Lung (tissue), 12 donors: Measurements from ENCODE around the gene R3HCC1L. TPM values are rescaled to one million over a fixed set of nuclear protein-coding genes. Genes with fewer than 3 reads are reported as not detected.

Experiments
- ATAC-seq: fragments of 200-7000 bp; cut with Tn5 transposase; one replicate; pipeline ENCODE4 v1.9.1; 2020; ENCODE audit warnings: moderate number of reproducible peaks; ENCODE audit not compliant: insufficient read depth, low FRiP score
- DNase-seq, 3 donors: peaks; one replicate each; pipeline ENCODE4 v3.0.0-alpha.2; 2013 to 2017
- H3K27ac ChIP-seq, 2 donors: one replicate each; pipeline ENCODE4 v1.5.1; 2013; ENCODE audit warnings: mild to moderate bottlenecking in 2 of 2, moderate library complexity in 2 of 2, control low read depth in 1 of 2, inconsistent platforms in 1 of 2, low read depth in 1 of 2, low read length in 1 of 2
- H3K27me3 ChIP-seq, 3 donors: one replicate each; pipeline ENCODE4 v1.5.1; 2013; ENCODE audit warnings: low read length in 2 of 3; ENCODE audit not compliant: control insufficient read depth in 3 of 3, insufficient read depth in 3 of 3
- H3K36me3 ChIP-seq, 4 donors: one replicate each; pipeline ENCODE4 v1.5.1; 2013; ENCODE audit warnings: low read length in 4 of 4, mild to moderate bottlenecking in 1 of 4, moderate library complexity in 1 of 4; ENCODE audit not compliant: control insufficient read depth in 4 of 4, insufficient read depth in 4 of 4
- H3K4me1 ChIP-seq, 5 donors: one replicate each; pipeline ENCODE4 v1.5.1; 2013; ENCODE audit warnings: low read length in 5 of 5, mild to moderate bottlenecking in 2 of 5, moderate library complexity in 1 of 5; ENCODE audit not compliant: control insufficient read depth in 5 of 5, insufficient read depth in 5 of 5
- H3K4me3 ChIP-seq: one replicate; pipeline ENCODE4 v1.5.1; 2013; ENCODE audit warnings: mild to moderate bottlenecking, control low read depth, moderate library complexity
- H3K9ac ChIP-seq, 2 donors: one replicate each; pipeline ENCODE4 v1.5.1; 2013; ENCODE audit warnings: low read length in 2 of 2, control low read depth in 1 of 2; ENCODE audit not compliant: insufficient read depth in 1 of 2
- H3K9me3 ChIP-seq, 4 donors: one replicate each; pipeline ENCODE4 v1.5.1; 2013; ENCODE audit warnings: low read length in 3 of 4, mild to moderate bottlenecking in 1 of 4, moderate library complexity in 1 of 4; ENCODE audit not compliant: control insufficient read depth in 4 of 4, insufficient read depth in 3 of 4
- CTCF ChIP-seq: IDR thresholded peaks from 2 replicates; pipeline ENCODE4 v1.5.1; 2012; ENCODE audit warnings: mild to moderate bottlenecking; ENCODE audit errors: control extremely low read depth, extremely low read depth
- WGBS, 2 donors: extraction: QIAGEN DNeasy Blood & Tissue Kit; methylation state at CpG; one replicate each; pipeline ENCODE4 v1.1.7; 2013; 5-methylcytosine and 5-hydroxymethylcytosine counted together
- polyA plus RNA-seq, 2 donors: library from polyadenylated mRNA; stranded (reverse); fragments of 200-250 nt; gene quantifications; one replicate each; pipeline ENCODE4 v1.2.1, GENCODE V29; 2013
- total RNA-seq, 2 donors: library from RNA; depleted of rRNA in 1 of 2; stranded (reverse); fragments of >200 nt in 1 of 2; gene quantifications; one replicate each; pipeline ENCODE4 v1.2.1, GENCODE V29; 2014 to 2021
- donor health status: control.
- donor health status: control.
- donor health status: Bipolar disorder and iron deficiency.
- donor health status: healthy.
- donor health status: DM: yes; HTN: yes; CAD: no.

Gene R3HCC1L
- total and polyA plus RNA-seq, 4 donors, result 5.0 to 39.4 (median 11.3) TPM

DNA sequence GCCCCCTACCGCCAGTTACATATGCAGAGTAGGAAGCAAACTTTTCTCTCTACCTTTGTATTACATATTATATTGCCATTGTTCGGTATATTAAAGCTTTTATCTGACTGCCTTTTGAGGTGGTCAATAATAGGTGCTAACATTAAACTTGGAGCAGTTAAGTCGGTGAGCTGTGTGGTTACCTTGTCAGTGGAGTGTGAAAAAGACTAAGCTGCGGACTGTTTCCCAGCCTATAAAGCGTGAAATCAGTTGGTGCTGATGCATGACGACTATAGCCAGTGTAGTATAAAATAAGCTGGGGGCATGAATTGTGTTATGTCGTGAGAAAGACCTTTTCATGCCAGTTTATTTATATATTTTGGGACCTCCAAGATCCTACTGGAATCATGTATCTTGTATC, 33.7 kb downstream of the R3HCC1L start:
- no peak for TF ChIP-seq CTCF
- Histone ChIP-seq H3K4me1 (peaks cover 0 to 12% (median 0%) of the 10 kb centered on the region in 5 donors), H3K9me3 (no peaks in the 10 kb centered on the region), H3K27me3 (no peaks in the 10 kb centered on the region), H3K36me3 (peaks cover 3 to 11% (median 6%) of the 10 kb centered on the region in 4 donors), H3K27ac (no peak overlapping the region), H3K4me3 (no peak overlapping the region), H3K9ac (no peak overlapping the region)
- no peak for DNase-seq
- WGBS, 2 donors, result 93 to 94% methylated on average over 7 of the region's 7 CpGs
- no peak for ATAC-seq

DNA sequence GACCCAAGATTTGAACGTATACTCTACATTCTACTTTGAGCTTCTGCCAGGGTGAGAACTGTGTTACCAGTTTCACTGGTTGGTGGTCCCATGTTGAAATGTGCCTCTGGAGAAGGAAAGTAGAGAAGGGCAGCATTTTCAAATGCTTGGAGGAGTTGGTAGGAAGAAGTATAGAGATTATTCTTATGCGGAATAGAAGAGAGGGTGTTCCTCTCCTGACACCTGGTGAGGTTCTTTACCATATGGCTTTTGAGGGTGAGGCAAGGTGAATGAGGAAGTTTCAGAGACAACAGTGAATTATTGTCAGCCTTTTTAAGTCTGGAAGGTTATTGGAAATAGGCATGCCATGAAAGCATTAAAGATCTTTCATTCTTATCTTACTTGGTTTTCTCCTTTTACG, 34.3 kb downstream of the R3HCC1L start:
- WGBS, 2 donors, result 83 to 90% methylated on average over 3 of the region's 3 CpGs
- no peak overlapping the region for H3K27ac ChIP-seq

DNA sequence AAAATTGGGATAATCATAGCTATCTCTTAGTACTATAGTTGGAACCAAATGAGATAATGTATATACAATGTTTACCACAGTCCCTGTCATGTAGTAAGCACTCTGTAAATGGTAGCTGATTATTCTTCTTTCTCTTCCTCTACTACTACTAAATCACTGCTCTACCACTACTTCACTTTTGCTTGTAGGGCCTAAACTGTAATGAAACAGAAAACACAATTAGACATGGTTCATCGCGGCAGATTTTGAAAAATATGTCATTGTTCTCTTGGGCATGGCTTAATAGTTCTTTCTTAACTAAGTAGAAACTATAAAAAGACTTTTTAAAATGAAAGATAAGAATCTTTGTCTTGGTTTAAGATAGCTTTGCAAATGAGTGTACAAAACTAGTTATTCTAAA, 34.9 kb downstream of the R3HCC1L start:
- Histone ChIP-seq H3K9ac (no peak overlapping the region), H3K9me3 (no peaks in the 10 kb centered on the region), H3K27me3 (no peaks in the 10 kb centered on the region), H3K4me1 (peaks cover 0 to 12% (median 1%) of the 10 kb centered on the region in 5 donors), H3K4me3 (no peak overlapping the region), H3K27ac (no peak overlapping the region), H3K36me3 (peaks cover 0 to 10% (median 7%) of the 10 kb centered on the region in 4 donors)
- WGBS, 2 donors, result 91 to 94% methylated on average over 2 of the region's 2 CpGs
- DNase-seq (no peak), ATAC-seq (no peak)
- no peak for TF ChIP-seq CTCF

More for the DNA sequence above, 34.3 kb downstream of the R3HCC1L start:
- no peak for ATAC-seq
- H3K9me3 ChIP-seq, result no peaks in the 10 kb centered on the region
- no peak overlapping the region for H3K4me3 ChIP-seq
- H3K27me3 ChIP-seq, result no peaks in the 10 kb centered on the region
- H3K4me1 ChIP-seq, result peaks cover 0 to 12% (median 1%) of the 10 kb centered on the region in 5 donors
- TF ChIP-seq CTCF, result no peak
- no peak for DNase-seq
- no peak overlapping the region for H3K9ac ChIP-seq
- H3K36me3 ChIP-seq, result peaks cover 3 to 13% (median 10%) of the 10 kb centered on the region in 4 donors
